ENCODE data around the gene TFCP2.

Gene TFCP2

DNA sequence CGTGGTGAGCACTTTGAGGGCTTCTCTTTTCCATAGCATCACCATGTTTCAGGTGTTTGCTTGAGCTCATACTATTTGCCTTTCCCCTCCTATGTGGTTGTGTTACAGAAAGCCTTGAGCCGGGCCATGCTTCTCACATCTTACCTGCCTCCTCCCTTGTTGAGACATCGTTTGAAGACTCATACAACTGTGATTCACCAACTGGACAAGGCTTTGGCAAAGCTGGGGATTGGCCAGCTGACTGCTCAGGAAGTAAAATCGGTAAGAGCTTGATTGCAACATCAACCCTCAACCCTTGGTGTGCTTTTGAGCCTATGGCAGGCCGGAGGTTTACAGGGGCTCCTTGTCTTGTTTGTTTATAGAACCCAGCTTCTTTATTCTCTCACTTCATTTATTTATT, 116.7 kb downstream of the TFCP2 start:
- WGBS, 2 donors (ENCODE audit: extremely low coverage in 2 of 2, insufficient read length in 2 of 2, insufficient replicate concordance in 1 of 2): no CpG with 5 or more reads among the region's 5 CpGs
- H2BK5ac ChIP-seq (ENCODE audit: low read length): no peak overlapping the region

DNA sequence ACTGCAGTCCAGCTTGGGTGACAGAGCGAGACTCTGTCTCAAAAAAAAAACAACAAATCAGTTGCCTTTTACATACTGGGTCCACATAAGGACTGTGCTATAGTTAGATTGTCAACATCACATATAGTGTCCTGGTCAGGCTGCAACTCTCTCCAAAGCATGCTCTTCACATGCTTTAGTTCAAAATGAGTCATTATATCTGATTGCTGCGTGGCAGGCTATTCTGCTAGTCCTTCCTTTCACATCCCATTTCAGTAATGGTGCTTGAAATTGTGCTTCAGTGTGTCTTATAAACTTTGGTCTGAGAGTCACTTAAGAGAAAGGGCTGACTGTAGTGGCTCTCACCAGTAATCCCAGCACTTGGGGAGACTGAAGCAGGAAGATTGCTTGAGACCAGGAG, 117.9 kb downstream of the TFCP2 start:
- no peak overlapping the region for H2AK5ac ChIP-seq (ENCODE audit: low read depth, low read length)
- DNase-seq (ENCODE audit: low spot score): no peak
- no peak overlapping the region for H3K18ac ChIP-seq (ENCODE audit: low read length)
- no peaks in the 10 kb centered on the region for H3K4me1 ChIP-seq (ENCODE audit: control insufficient read depth in 2 of 2, insufficient read depth in 1 of 2, low read depth in 1 of 2, low read length in 2 of 2)
- H3K9ac ChIP-seq (ENCODE audit: low read depth, low read length, poor library complexity): no peak overlapping the region
- H3K27ac ChIP-seq (replicated peaks; ENCODE audit: low read length): no peak overlapping the region
- H3K36me3 ChIP-seq (replicated peaks in 1 of 2; ENCODE audit: control insufficient read depth in 2 of 2, insufficient read depth in 2 of 2, low read length in 2 of 2): peaks cover 19 to 24% of the 10 kb centered on the region in 2 donors
- H3K27me3 ChIP-seq (ENCODE audit: control insufficient read depth in 3 of 3, insufficient read depth in 3 of 3, low read depth in 1 of 3, low read length in 3 of 3): no peaks in the 10 kb centered on the region
- H2BK120ac ChIP-seq (ENCODE audit: low read depth, low read length): no peak overlapping the region
- H2BK15ac ChIP-seq (ENCODE audit: low read length): no peak overlapping the region
- whole genome bisulfite sequencing, 2 donors (ENCODE audit: extremely low coverage in 2 of 2, insufficient read length in 2 of 2, insufficient replicate concordance in 1 of 2): no CpG with 5 or more reads among the region's 2 CpGs
- no peak overlapping the region for H2AFZ ChIP-seq (ENCODE audit: low read length)
- no peaks in the 10 kb centered on the region for H3K79me1 ChIP-seq (ENCODE audit: low read depth, low read length)
- no peak overlapping the region for H2BK5ac ChIP-seq (ENCODE audit: low read length)
- no peak overlapping the region for H4K8ac ChIP-seq (ENCODE audit: low read depth, low read length)
- H3K4me2 ChIP-seq (ENCODE audit: insufficient read depth, low read length, poor library complexity, severe bottlenecking): no peak overlapping the region
- no peak overlapping the region for H3K4ac ChIP-seq (ENCODE audit: low read length)
- no peak overlapping the region for H4K91ac ChIP-seq (ENCODE audit: low read depth, low read length, poor library complexity)
- H3K9me3 ChIP-seq (replicated peaks in 1 of 2; ENCODE audit: control insufficient read depth in 2 of 2, insufficient read depth in 1 of 2, low read depth in 1 of 2, low read length in 2 of 2): no peaks in the 10 kb centered on the region
- H3K4me3 ChIP-seq (ENCODE audit: low read length in 2 of 2): no peak overlapping the region
- no peak overlapping the region for H3K23ac ChIP-seq (ENCODE audit: low read depth, low read length, poor library complexity)
- H3K14ac ChIP-seq (ENCODE audit: low read length): no peak overlapping the region
- H2BK12ac ChIP-seq (ENCODE audit: low read length): no peak overlapping the region

More for the DNA sequence above, 116.7 kb downstream of the TFCP2 start:
- H3K27me3 ChIP-seq (ENCODE audit: control insufficient read depth in 3 of 3, insufficient read depth in 3 of 3, low read depth in 1 of 3, low read length in 3 of 3): no peaks in the 10 kb centered on the region
- no peak overlapping the region for H3K18ac ChIP-seq (ENCODE audit: low read length)
- no peak overlapping the region for H3K27ac ChIP-seq (replicated peaks; ENCODE audit: low read length)
- no peak overlapping the region for H2AK5ac ChIP-seq (ENCODE audit: low read depth, low read length)
- H3K9me3 ChIP-seq (replicated peaks in 1 of 2; ENCODE audit: control insufficient read depth in 2 of 2, insufficient read depth in 1 of 2, low read depth in 1 of 2, low read length in 2 of 2): no peaks in the 10 kb centered on the region
- no peak overlapping the region for H3K9ac ChIP-seq (ENCODE audit: low read depth, low read length, poor library complexity)
- H3K79me1 ChIP-seq (ENCODE audit: low read depth, low read length): no peaks in the 10 kb centered on the region
- no peak overlapping the region for H2AFZ ChIP-seq (ENCODE audit: low read length)
- DNase-seq (ENCODE audit: low spot score): no peak
- no peak overlapping the region for H2BK12ac ChIP-seq (ENCODE audit: low read length)
- no peaks in the 10 kb centered on the region for H3K4me1 ChIP-seq (ENCODE audit: control insufficient read depth in 2 of 2, insufficient read depth in 1 of 2, low read depth in 1 of 2, low read length in 2 of 2)
- no peak overlapping the region for H3K14ac ChIP-seq (ENCODE audit: low read length)
- H4K91ac ChIP-seq (ENCODE audit: low read depth, low read length, poor library complexity): no peak overlapping the region
- no peak overlapping the region for H2BK15ac ChIP-seq (ENCODE audit: low read length)
- no peak overlapping the region for H4K8ac ChIP-seq (ENCODE audit: low read depth, low read length)
- peaks cover 20 to 29% of the 10 kb centered on the region in 2 donors for H3K36me3 ChIP-seq (replicated peaks in 1 of 2; ENCODE audit: control insufficient read depth in 2 of 2, insufficient read depth in 2 of 2, low read length in 2 of 2)
- H3K23ac ChIP-seq (ENCODE audit: low read depth, low read length, poor library complexity): no peak overlapping the region
- no peak overlapping the region for H3K4me2 ChIP-seq (ENCODE audit: insufficient read depth, low read length, poor library complexity, severe bottlenecking)
- no peak overlapping the region for H3K4ac ChIP-seq (ENCODE audit: low read length)
- no peak overlapping the region for H3K4me3 ChIP-seq (ENCODE audit: low read length in 2 of 2)
- no peak overlapping the region for H2BK120ac ChIP-seq (ENCODE audit: low read depth, low read length)

DNA sequence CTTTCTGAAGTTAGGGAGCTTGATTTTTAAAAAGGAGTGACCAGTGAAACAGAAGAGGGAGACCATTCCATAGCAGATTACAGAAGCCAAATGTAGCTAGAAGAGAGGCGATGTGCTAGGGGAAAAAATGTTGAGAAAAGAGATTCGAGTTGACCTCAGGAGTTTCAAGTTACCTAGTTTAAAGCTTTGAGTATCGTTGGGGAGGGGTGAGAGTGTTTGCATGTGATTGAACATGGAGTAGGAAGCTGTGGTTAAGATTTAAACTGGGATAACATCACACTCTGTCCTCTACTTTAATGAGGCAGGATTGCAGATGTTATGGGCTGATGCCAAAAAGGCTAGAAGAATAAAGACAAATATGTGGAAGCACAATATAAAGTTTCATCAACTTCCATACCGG, 121.1 kb downstream of the TFCP2 start:
- Histone ChIP-seq H3K9me3 (replicated peaks in 1 of 2; ENCODE audit: control insufficient read depth in 2 of 2, insufficient read depth in 1 of 2, low read depth in 1 of 2, low read length in 2 of 2) (no peaks in the 10 kb centered on the region), H3K4me3 (ENCODE audit: low read length in 2 of 2) (no peak overlapping the region), H3K36me3 (replicated peaks in 1 of 2; ENCODE audit: control insufficient read depth in 2 of 2, insufficient read depth in 2 of 2, low read length in 2 of 2) (peaks cover 9 to 12% of the 10 kb centered on the region in 2 donors), H3K79me1 (ENCODE audit: low read depth, low read length) (no peaks in the 10 kb centered on the region), H3K14ac (ENCODE audit: low read length) (no peak overlapping the region), H4K91ac (ENCODE audit: low read depth, low read length, poor library complexity) (no peak overlapping the region), H3K27me3 (ENCODE audit: control insufficient read depth in 3 of 3, insufficient read depth in 3 of 3, low read depth in 1 of 3, low read length in 3 of 3) (no peaks in the 10 kb centered on the region), H3K4ac (ENCODE audit: low read length) (no peak overlapping the region), H2BK5ac (ENCODE audit: low read length) (no peak overlapping the region), H2BK120ac (ENCODE audit: low read depth, low read length) (no peak overlapping the region), H3K23ac (ENCODE audit: low read depth, low read length, poor library complexity) (no peak overlapping the region), H2BK15ac (ENCODE audit: low read length) (no peak overlapping the region), H2BK12ac (ENCODE audit: low read length) (no peak overlapping the region), H3K27ac (replicated peaks; ENCODE audit: low read length) (no peak overlapping the region), H3K4me1 (ENCODE audit: control insufficient read depth in 2 of 2, insufficient read depth in 1 of 2, low read depth in 1 of 2, low read length in 2 of 2) (peaks cover 3% of the 10 kb centered on the region in 2 donors), H3K4me2 (ENCODE audit: insufficient read depth, low read length, poor library complexity, severe bottlenecking) (no peak overlapping the region), H2AFZ (ENCODE audit: low read length) (no peak overlapping the region), H4K8ac (ENCODE audit: low read depth, low read length) (no peak overlapping the region), H3K9ac (ENCODE audit: low read depth, low read length, poor library complexity) (no peak overlapping the region), H2AK5ac (ENCODE audit: low read depth, low read length) (no peak overlapping the region), H3K18ac (ENCODE audit: low read length) (no peak overlapping the region)
- no peak for DNase-seq (ENCODE audit: low spot score)
- WGBS, 2 donors (ENCODE audit: extremely low coverage in 2 of 2, insufficient read length in 2 of 2, insufficient replicate concordance in 1 of 2): no CpG with 5 or more reads among the region's 4 CpGs

DNA sequence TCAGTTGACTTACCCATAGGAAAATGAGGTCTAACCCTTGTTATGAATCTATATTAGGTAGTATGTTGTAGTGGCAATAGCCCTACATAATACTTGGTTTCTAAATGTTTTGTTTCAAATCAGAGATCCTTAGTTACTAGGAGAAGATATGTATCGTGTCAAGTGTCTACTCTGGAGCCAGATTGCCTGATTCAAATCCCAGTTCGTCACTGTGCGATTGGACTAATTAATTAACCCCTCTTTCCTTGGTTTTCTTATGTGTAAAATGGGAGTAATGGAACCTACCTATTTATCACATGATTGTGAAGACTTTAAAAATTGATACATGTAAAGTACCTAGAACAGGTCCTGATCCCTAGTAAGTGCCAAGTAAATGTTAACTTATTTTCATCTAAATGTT, 123.4 kb downstream of the TFCP2 start:
- Histone ChIP-seq H3K4me2 (ENCODE audit: insufficient read depth, low read length, poor library complexity, severe bottlenecking) (no peak overlapping the region), H4K91ac (ENCODE audit: low read depth, low read length, poor library complexity) (no peak overlapping the region), H3K4me1 (ENCODE audit: control insufficient read depth in 2 of 2, insufficient read depth in 1 of 2, low read depth in 1 of 2, low read length in 2 of 2) (peaks cover 3% of the 10 kb centered on the region in 2 donors), H2BK5ac (ENCODE audit: low read length) (no peak overlapping the region), H4K8ac (ENCODE audit: low read depth, low read length) (no peak overlapping the region), H3K18ac (ENCODE audit: low read length) (no peak overlapping the region), H3K79me1 (ENCODE audit: low read depth, low read length) (no peaks in the 10 kb centered on the region), H3K9ac (ENCODE audit: low read depth, low read length, poor library complexity) (no peak overlapping the region), H3K36me3 (replicated peaks in 1 of 2; ENCODE audit: control insufficient read depth in 2 of 2, insufficient read depth in 2 of 2, low read length in 2 of 2) (peaks cover 4 to 5% of the 10 kb centered on the region in 2 donors), H3K27ac (replicated peaks; ENCODE audit: low read length) (no peak overlapping the region), H2BK15ac (ENCODE audit: low read length) (no peak overlapping the region), H3K9me3 (replicated peaks in 1 of 2; ENCODE audit: control insufficient read depth in 2 of 2, insufficient read depth in 1 of 2, low read depth in 1 of 2, low read length in 2 of 2) (no peaks in the 10 kb centered on the region), H3K4ac (ENCODE audit: low read length) (no peak overlapping the region), H2BK12ac (ENCODE audit: low read length) (no peak overlapping the region), H3K27me3 (ENCODE audit: control insufficient read depth in 3 of 3, insufficient read depth in 3 of 3, low read depth in 1 of 3, low read length in 3 of 3) (no peaks in the 10 kb centered on the region), H2AK5ac (ENCODE audit: low read depth, low read length) (no peak overlapping the region), H3K4me3 (ENCODE audit: low read length in 2 of 2) (no peak overlapping the region), H2AFZ (ENCODE audit: low read length) (no peak overlapping the region), H3K23ac (ENCODE audit: low read depth, low read length, poor library complexity) (no peak overlapping the region), H3K14ac (ENCODE audit: low read length) (no peak overlapping the region), H2BK120ac (ENCODE audit: low read depth, low read length) (no peak overlapping the region)
- DNase-seq (ENCODE audit: low spot score): no peak
- no CpG with 5 or more reads among the region's 3 CpGs for WGBS, 2 donors (ENCODE audit: extremely low coverage in 2 of 2, insufficient read length in 2 of 2, insufficient replicate concordance in 1 of 2)

Data from neuronal stem cell (in vitro differentiated cells).